ENCODE data around the gene LY9.

The LY9 gene

DNA sequence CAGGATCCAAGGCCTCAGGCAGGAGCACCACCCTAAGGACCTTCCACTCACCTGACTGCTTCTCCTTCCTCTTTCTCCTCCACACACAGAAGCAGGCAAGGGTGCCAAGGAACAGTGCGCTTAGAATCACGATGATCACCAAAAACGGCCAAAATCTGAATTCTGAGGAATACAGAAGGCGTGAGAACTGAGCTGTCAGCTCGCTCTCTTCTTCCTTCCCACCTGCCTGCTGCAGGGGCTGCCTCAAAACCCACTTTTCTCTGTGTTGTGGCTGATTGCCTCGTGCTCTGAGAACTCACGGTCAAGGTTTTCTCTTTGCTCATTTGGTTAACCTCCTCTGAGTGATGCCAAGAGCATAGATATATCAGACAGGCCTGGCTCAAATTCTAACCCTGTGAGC is 42.9 kb downstream of the LY9 start:
- DNase-seq: no peak

DNA sequence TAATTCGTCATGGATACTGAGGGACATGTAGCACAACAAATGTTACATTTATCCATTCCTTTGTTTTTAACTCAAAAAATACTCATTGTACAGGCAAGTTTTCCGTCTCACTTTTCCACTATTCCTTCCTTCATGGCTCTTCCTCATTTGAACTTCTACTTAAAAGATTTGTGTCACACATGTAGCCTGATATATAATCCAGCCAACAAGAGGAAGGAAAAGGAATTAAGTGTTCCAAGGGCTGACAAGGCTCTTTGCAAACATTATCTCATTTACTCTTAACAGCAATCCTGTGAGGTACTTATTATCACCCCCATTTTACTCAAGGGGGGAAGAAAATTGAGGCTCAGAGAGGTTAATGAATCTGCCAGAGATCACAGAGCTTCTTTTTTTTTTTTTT is 43.8 kb downstream of the LY9 start:
- no peak for DNase-seq

DNA sequence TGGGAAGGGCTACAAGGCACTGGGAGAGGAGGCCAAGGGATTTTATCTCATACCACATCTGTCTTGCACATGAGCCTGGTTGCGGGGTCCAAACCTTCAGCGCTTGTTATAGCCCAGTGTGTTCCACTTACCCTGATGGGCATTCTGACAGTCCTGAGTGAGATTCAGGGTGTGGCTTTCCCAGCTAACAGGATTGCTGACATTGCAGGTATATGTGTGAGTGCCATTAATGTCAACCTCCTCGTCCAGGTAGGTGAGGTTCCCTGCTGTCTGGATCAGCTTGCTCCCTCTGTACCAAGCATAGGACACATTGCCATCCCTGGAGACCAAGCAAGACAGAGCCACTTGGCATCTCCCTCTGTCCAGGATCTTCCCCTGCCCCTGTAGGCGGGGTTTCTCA is 45.1 kb downstream of the LY9 start:
- DNase-seq: no peak

DNA sequence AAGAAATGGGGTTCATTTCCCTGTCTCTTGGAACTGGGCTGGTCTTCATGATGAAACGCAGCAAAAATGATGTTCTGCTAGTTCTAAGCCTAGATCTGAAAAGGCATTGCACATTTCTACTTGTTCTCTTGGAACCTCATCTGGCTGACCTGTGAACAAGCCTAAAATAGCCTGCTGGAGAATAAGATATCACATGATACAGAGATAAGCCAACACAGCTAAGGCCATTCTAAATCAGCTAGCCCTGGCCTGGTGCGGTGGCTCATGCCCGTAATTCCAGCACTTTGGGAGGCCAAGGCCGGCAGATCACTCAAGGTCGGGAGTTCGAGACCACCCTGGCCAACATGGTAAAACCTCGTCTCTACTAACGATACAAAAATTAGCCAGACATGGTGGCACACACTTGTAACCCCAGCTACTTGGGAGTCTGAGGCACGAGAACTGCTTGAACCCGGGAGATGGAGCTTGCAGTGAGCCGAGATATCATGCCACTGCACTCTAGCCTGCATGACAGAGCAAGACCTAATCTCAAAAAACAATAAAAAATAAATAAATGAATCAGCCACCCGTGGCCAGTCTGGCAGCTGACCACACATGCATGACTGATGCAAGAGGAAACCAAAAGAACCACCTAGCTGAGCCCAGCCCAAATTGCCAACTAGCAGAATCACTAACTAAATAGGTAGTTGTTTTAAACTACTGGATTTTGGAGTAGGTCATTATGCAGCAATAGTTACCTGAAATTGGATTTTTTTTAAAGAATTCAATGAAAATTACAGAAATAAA is 48.7 kb downstream of the LY9 start:
- no peak for DNase-seq

DNA sequence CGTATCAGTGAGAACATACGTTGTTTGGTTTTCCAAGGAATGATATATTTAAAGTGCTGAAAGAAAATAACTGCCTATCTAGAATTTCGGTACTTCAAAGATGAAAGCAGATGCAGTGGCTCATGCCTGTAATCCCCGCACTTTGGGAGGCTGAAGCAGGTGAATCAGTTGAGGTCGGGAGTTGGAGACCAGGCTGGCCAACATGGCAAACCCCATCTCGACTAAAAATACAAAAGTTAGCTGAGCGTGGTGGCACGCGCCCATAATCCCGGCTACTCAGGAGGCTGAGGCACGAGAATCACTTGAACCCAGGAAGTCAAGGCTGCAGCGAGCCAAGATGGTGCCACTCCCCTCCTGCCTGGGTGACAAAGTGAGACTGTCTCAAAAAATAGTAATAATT is 50.3 kb downstream of the LY9 start:
- no peak for DNase-seq

DNA sequence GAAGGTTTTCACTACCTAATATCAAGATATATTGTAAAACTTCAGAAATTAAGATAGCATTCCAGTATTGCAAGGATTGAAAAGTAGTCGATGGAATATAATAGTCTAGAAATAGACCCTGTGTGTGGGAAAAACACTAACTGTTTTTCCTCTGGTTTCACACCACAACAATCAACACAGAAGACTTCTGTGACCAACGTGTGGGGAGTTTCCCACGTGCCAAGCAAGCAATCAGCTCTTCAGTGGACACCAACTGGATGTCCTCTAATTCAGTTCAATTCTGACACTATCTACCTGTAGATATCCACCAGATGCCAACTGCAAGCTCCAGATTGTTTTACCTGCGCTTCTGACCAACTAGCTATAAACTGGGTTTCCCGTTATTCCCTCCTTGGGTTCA is 54.6 kb downstream of the LY9 start:
- no peak for DNase-seq

DNA sequence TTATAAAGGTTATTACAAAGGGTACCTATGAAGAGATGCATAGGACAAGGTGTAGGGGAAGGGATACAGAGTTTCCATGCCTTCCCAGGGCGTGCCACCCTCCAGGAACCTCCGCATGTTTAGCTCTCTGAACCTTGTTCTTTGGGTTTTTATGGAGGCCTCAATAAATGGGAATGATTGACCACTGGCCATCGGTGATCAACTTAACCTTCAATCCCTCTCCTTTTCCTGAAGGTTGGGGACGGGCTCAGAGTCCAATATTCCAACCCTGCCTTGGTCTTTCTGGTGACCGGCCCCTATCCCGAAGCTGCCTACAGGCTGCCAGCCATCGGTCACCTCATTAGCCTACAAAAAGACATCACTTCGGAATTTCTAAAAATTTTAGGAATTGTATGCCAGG is 55.0 kb downstream of the LY9 start:
- DNase-seq: no peak

DNA sequence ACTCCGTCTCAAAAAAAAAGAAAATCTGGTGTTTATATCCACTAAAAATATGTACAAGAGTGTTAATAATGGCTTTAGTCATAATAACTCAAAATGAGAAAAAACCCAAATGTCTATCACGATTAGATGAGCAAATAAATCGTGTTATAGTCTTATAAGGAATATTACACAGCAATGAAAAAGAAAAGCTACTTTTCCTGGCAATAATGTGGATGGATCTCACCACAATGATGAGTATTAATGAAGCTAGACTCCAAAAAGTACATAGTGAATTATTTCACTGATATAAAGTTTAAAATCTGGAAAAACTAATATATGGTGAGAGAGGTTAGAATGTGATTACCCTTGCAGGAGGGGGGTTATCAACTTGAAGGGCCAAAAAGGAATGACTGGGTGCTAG is 57.0 kb downstream of the LY9 start:
- DNase-seq: no peak

DNA sequence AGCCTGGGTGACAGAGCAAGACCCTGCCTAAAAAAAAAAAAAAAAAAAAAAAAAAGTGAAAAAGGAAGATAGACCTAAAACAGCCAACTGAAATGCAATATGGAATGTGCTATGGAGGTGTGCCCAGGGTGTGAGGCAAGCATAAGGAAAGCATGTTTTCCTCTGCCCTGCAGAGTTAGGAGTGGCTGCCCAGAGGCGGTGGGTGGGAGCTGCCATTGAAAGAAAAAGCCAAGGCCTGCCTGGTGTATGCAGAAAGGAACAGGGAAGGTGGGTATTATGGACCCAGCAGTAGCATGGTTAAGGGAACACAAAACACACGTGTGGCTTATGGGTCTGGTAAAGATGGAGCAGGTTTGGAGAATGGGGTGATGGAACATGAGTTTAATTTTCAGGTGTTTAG is 57.8 kb downstream of the LY9 start:
- DNase-seq: no peak

DNA sequence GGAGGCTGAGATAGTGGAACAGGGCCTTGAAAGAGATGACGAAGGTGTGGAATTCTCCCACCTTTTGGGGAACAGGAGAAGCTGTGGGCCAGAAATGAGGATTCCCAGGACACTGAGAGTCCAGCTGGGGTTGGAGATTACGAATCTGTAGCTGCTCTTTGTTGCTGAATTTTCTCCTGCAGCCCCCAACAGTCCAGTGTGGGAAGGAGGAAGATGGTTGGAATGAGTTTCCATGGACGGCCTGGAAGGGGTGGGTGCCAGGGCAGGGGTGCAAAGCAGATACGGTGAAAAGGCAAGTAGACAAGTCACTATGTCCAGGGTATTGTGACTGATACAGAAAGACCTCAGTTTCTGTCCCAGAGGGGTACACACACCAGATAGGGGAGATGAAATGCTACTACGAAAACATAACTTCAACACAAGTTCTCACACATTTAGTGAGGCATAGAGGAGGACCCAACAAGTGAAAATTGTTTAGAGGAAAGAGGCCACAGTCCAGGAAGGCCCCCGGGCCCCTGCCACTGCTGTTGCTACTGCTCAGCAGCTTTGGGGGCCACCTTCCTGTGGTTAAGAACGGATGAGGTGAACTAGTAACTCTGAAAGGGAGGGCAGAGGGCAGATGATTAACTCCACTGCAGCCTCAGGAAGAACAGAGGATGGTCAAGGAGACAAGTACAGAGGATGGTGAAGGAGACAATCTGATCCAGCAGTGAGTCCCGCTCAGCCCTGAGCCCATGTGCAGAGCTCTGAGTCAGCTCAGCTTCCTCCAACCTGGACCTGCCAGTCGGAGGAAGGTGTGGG is 59.4 kb downstream of the LY9 start:
- DNase-seq: no peak

DNA sequence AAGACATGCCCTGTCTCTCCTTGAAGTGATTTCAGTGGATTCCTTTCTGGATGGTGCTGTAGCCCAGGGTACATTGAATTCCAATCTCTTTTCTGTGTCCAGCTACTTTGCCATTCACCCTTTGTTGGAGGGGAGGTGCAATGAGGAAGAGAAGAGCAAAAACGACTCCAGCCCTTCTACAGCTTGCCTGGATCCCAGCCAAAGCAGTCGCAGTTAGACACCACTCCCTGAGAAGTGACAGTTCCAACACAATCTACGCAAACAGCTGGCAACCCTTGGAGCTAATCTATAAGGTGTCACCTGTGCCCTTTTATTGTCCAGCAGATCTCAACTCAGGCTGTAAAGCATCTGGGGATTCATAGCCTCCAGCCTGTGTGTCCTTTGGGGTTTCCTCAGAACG is 62.1 kb downstream of the LY9 start:
- peak; percentile 76 for DNase-seq

DNA sequence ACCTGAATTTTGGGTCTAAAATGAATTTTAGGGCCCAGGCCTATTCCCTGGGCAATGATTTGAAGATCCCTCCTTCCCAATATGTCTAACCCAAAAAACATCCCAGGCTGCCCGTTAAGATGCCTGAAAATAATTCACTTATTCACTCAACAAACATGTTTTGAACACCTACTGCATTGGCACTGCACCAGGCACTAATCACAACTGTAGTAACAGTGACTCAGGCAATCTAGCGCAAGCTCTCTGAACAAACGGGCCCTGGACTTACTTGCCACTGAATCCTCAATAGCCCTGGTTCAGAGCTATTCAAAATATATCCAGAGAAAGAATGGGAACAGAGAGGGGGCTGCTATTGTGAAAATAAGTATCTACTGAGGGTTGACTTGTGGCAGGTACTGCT is 62.5 kb downstream of the LY9 start:
- no peak for DNase-seq

DNA sequence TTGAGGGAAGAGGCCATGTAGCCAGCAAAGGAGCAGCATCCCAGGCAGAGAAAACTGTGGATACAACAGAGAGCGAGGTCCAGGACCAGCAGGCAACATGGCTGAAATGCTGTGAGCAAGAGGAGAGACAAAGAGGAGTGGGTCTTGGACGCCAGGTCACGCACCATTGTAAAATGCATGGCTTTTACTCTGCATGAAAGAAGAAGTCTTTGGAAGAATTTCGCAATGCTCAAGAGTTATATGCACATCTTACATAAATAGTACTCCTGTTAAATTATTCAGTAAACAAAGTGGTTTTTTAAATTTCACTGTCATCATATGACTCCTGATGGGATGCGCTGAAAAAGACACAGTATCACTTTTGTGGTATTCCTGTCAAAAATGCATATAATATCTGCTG is 63.2 kb downstream of the LY9 start:
- DNase-seq: no peak

DNA sequence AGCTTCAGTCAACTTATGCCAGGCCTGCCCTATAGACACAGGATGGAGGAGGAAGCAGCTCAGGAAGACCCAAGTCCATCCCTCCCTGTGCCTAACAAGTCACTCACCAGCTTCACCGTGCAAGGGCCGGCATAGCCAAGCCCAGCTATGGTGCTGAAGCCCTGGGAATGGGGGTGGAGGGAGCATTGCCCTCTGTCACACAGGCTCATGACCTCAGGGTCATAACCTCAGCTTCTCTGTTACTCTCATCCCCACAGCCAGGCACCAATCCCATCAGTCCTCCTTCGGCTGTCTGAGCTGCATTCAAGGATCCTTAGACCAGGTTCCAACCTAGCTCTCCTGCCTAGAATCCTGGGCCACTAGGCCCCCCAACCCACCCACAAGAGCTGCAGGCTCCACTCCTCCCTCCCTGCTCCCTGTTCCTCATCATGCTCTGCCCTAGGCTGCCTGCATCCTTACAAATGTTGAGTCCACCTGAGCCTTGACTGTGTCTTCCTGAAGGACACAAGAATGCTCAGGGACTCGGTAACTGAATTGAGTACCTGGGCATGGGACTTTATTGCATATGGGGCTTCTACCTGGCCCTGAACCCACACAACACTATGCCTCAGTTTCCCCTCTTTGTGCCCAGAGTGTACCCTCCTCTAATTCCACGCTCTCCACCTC is 65.0 kb downstream of the LY9 start:
- no peak for DNase-seq

DNA sequence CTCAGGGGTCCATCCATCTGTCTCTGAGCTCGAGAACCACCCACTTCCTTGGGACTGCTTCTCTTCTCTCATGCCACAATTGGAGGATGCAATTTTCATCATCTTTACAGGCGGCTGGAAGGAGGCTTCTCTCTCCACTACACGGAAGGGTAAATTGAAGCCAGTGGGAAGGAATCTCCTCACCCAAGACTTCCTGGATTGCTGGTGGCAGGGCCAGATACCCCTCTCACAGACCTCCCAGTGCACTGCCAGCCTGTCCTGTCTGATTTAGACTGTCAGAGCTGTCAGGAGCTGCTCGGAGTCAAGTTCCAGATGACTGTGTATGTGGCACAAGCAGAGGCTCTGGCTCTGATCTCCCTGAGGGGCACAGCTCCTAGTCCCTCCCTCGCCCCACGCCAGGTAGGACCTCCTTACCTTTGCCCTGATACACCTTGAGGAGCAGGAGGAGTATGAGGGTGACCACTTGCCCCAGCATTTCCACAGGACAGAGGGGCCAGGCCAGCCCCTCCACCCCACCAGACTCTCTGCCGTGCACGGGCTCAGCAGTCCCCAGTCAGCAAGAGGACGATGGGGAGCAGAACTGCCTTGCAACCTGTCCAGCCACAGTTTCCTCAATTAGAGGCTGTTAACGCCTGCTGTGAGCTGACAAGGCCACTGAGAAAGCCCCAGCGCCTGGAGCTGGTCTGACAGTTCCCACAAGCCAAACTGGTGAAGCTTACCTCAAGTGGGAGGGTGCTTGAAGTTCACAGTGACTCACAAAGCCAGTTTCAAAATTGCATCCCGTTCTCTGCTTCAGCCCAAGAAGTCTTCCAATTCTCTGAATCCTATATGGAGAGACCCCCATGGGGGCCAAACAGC is 66.5 kb downstream of the LY9 start, which contains the start of gene CD244:
CD244 (minus strand) TSS at position 685 of the 858 bp plus-strand sequence; CDS start at position 475, 210 bp downstream.
- no peak for DNase-seq

DNA sequence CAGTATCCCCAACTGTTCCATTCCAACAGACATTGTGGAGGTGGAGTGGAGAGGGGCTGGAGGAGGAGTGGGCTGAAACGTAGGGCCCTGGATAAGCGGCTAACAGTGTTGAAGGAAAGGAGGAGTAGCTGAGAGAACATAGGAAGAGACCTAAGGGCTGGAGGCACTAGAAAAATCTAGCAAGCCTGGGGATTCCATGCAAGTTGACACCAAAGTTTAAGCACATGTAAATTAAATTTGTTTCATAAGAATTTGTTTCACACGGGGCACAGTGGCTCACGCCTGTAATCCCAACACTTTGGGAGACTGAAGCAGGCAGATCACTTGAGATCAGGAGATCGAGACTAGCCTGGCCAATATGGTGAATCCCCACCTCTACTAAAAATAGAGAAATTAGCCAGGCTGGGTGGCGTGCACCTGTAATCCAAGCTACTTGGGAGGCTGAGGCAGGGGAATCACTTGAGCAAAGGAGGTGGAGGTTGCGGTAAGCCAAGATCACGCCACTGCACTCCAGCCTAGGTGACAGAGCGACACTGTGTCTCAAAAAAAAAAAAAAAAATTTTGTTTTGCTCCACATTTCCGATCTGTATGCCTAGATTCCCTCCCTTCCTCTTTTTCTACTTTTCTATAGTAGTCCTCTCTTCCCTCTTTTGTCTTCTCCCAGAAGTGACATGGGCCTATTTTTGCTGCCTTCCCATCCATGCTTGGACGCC is 67.2 kb downstream of the LY9 start:
- no peak for DNase-seq

DNA sequence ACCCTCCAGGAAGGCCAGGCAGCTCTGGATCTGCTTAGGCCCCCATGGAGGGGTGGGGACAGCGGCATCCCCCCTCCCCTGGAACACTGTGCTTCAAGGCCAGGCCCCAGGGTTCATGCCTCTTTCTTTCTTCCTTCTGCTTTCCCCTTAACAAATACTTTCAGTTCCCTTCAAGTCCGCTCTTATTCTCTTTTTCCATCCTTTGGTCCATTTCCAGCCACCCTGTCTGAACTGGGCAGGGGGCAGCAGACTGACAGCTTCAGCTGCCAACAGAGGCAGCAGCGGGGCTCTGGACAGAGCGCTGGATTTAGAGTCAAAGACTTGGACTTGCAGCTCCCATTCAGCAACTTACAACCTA is 67.8 kb downstream of the LY9 start:
- no peak for DNase-seq

DNA sequence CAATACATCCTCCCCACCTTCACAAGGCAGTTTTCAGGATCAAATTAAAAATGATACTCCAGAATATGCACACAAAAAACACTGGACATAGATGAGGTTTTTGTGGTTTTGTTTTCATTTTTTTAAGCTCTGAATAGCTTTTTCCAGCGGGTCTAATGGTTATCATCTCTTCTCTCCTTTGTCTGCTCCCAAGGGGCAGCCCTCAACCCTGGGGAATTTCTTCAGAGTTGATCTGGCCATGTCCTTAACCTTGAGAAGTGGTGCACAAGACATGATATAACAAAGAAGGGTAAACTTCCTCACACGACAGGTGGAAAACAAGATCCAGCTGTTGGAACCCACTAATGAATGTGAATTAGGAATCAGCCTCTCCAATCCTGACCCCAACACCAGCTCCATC is 68.2 kb downstream of the LY9 start:
- no peak for DNase-seq

DNA sequence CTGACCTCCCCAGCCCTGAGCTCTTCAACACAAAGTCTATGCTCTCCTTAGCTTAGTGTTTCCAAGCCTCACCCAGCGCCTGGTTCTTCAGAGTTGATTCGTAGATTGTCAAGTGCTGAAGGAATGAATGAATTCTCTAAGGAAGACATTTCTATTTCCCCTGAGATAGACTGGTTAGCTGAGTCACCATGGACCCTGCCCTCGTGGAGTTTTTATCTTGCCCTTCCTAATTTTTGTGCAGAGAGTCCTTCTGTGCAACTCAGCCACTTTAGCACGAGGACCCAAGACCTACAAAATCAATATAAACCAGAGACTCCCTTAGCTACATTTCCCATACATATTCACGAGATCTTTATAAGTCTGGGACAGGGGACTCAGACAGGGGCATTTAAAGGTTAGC is 69.4 kb downstream of the LY9 start:
- no peak for DNase-seq

DNA sequence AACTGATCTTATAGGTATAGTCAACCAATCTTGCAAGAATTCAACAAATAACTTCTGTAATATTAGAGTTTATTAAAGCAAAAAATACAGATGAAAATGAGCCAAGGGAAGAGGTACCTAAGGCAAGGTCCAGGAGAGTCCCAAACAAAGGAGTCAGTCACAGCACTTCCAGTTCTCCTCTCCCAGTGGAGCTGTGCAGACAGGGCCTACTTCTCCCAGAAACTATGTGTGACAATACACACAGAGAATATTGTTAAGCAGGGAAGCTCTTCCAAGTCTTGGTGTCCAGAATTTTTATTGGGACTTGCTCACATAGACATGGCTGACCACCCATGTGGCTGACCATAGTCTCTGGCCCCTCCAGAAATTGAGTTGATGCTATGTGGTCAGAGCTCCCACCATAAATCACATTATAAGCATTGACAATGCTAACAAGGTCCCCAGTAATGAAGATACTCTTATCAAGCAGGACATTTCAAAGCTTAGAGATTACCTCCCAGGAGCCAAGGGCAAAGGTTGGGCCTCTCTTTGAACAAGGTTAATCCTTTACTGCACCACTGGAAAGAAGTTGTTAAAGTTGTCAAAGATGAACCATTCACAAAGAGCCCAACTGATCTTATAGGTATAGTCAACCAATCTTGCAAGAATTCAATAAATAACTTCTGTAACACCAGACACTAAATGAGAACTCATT is 70.2 kb downstream of the LY9 start:
- DNase-seq: no peak

DNA sequence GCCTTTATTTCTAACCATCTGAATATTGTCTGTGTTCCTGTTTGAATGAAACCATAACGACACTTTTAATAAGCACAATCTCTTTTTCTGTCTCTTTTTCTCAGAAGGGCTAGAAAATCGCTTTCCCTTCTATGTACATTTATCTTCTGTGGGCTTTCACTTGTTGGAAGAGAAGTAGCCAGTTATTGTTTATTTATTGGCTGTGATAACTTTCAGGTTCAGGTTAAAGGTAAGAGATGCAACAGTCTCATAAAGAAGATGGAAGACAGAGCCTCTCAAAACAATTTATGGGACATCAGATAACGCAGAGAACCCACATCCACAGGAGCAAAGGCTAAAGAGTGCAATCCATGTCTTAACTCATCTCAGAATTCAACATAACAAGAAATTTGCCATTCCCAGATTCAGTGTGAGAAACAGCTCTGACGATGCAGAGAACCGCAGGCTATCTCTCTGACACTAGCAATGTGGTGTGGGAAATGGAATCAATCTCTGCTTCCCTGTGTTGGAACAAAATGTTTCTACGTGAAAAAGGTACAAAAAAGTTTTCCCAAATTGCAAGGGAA is 70.8 kb downstream of the LY9 start:
- no peak for DNase-seq
